Measurements from ENCODE around the gene CMYA5.
A peak's percentile ranks its signal among the peaks of the same experiment; 100 is the strongest.
"Not testable (repeated sequence)": the region's sequence is repeated elsewhere in the genome, so short reads cannot be mapped to it uniquely, and the experiment has no call there.

CMYA5 gene

DNA sequence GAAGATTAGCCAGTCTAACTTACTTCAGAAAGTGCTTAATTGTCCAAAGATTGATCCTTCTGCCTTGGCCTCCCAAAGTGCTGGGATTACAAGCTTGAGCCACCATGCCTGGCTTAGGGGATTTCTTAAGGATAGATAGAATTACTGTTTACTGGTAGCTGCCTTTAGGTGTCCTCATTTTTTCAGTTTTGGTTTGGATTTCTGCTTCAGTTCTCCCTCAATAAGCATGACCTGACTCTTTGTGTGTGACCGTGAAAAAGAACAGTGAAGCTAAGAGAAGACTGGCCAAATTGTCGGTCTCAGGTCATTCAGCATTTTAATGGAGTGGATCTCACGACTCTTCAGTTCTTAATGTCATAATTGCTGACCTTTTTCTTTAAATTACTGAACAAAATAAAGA, 22.9 kb upstream of the CMYA5 start:
- ATAC-seq = no peak
- TF ChIP-seq BACH2 (CRISPR knock-in tag; IDR thresholded peaks at IDR 0.05; ENCODE audit: borderline replicate concordance) (no peak), ARNTL (CRISPR knock-in tag; IDR thresholded peaks at IDR 0.05; ENCODE audit: borderline replicate concordance, low read depth) (no peak), GLIS3 (CRISPR knock-in tag; IDR thresholded peaks at IDR 0.05) (no peak), ZFP30 (CRISPR knock-in tag; IDR thresholded peaks at IDR 0.05) (no peak), POU6F1 (CRISPR knock-in tag; IDR thresholded peaks at IDR 0.05; ENCODE audit: borderline replicate concordance, low read depth) (no peak), ZNF70 (CRISPR knock-in tag; IDR thresholded peaks at IDR 0.05) (no peak), ZFP3 (CRISPR knock-in tag; IDR thresholded peaks at IDR 0.05) (no peak), OSR1 (CRISPR knock-in tag; IDR thresholded peaks at IDR 0.05) (no peak), PPARA (CRISPR knock-in tag; IDR thresholded peaks at IDR 0.05; ENCODE audit: borderline replicate concordance) (no peak), ESRRG (CRISPR knock-in tag; IDR thresholded peaks at IDR 0.05) (no peak), CSDC2 (CRISPR knock-in tag; IDR thresholded peaks at IDR 0.05) (no peak)
- TF ChIP-seq, protein P1, sequence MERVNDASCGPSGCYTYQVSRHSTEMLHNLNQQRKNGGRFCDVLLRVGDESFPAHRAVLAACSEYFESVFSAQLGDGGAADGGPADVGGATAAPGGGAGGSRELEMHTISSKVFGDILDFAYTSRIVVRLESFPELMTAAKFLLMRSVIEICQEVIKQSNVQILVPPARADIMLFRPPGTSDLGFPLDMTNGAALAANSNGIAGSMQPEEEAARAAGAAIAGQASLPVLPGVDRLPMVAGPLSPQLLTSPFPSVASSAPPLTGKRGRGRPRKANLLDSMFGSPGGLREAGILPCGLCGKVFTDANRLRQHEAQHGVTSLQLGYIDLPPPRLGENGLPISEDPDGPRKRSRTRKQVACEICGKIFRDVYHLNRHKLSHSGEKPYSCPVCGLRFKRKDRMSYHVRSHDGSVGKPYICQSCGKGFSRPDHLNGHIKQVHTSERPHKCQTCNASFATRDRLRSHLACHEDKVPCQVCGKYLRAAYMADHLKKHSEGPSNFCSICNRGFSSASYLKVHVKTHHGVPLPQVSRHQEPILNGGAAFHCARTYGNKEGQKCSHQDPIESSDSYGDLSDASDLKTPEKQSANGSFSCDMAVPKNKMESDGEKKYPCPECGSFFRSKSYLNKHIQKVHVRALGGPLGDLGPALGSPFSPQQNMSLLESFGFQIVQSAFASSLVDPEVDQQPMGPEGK (CRISPR knock-in tag; IDR thresholded peaks at IDR 0.05; ENCODE audit: borderline replicate concordance) = no peak

GRCh38 chr5:79672392-79672791, 17.2 kb upstream of the CMYA5 start:
- no peak for TF ChIP-seq PPARA (CRISPR knock-in tag; IDR thresholded peaks at IDR 0.05; ENCODE audit: borderline replicate concordance)
- peak; percentile 86 for TF ChIP-seq ZNF70 (CRISPR knock-in tag; IDR thresholded peaks at IDR 0.05)
- no peak for ATAC-seq

- ATAC-seq = not testable (repeated sequence)
Observed at GRCh38 chr5:79676354-79676753, 13.3 kb upstream of the CMYA5 start.

GRCh38 chr5:79682102-79682501, 7.5 kb upstream of the CMYA5 start:
- not testable (repeated sequence) for ATAC-seq

- TF ChIP-seq, protein P1 (CRISPR knock-in tag; IDR thresholded peaks at IDR 0.05; ENCODE audit: borderline replicate concordance) = no peak
- TF ChIP-seq ZNF8 (CRISPR knock-in tag; IDR thresholded peaks at IDR 0.05) (no peak), ZNF565 (CRISPR knock-in tag; conservative IDR thresholded peaks at IDR 0.05; ENCODE audit: low read depth) (no peak), TOX (CRISPR knock-in tag; IDR thresholded peaks at IDR 0.05; ENCODE audit: borderline replicate concordance) (no peak), PPARA (CRISPR knock-in tag; IDR thresholded peaks at IDR 0.05; ENCODE audit: borderline replicate concordance) (no peak), CREB5 (CRISPR knock-in tag; IDR thresholded peaks at IDR 0.05; ENCODE audit: low read depth) (no peak), CSDC2 (CRISPR knock-in tag; IDR thresholded peaks at IDR 0.05) (no peak), ARNTL (CRISPR knock-in tag; IDR thresholded peaks at IDR 0.05; ENCODE audit: borderline replicate concordance, low read depth) (no peak), OSR1 (CRISPR knock-in tag; IDR thresholded peaks at IDR 0.05) (no peak)
- TF ChIP-seq, protein P2, sequence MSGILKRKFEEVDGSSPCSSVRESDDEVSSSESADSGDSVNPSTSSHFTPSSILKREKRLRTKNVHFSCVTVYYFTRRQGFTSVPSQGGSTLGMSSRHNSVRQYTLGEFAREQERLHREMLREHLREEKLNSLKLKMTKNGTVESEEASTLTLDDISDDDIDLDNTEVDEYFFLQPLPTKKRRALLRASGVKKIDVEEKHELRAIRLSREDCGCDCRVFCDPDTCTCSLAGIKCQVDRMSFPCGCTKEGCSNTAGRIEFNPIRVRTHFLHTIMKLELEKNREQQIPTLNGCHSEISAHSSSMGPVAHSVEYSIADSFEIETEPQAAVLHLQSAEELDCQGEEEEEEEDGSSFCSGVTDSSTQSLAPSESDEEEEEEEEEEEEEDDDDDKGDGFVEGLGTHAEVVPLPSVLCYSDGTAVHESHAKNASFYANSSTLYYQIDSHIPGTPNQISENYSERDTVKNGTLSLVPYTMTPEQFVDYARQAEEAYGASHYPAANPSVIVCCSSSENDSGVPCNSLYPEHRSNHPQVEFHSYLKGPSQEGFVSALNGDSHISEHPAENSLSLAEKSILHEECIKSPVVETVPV (CRISPR knock-in tag; IDR thresholded peaks at IDR 0.05) = no peak
- no peak for ATAC-seq
Observed at GRCh38 chr5:79684782-79685181, 4.9 kb upstream of the CMYA5 start.
